Epithelial cell of esophagus (primary cell): Measurements from ENCODE around the gene TMEM123.

Source experiments
- DNase-seq: peaks from one replicate; pipeline ENCODE4 v3.0.0; 2010; ENCODE audit warnings: low read depth
- H3K4me3 ChIP-seq: 2 replicates; pipeline ENCODE4 v1.5.1; 2011; ENCODE audit warnings: mild to moderate bottlenecking, low read length, control low read depth
- TF ChIP-seq, protein P1 (sequence below): IDR thresholded peaks from 2 replicates; pipeline ENCODE4 v1.5.1; 2011; ENCODE audit warnings: low read depth, mild to moderate bottlenecking, low read length, control low read depth, inconsistent platforms; ENCODE audit not compliant: insufficient read depth; ENCODE audit errors: missing control alignments

The TMEM123 gene, protein sequence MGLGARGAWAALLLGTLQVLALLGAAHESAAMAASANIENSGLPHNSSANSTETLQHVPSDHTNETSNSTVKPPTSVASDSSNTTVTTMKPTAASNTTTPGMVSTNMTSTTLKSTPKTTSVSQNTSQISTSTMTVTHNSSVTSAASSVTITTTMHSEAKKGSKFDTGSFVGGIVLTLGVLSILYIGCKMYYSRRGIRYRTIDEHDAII

DNA sequence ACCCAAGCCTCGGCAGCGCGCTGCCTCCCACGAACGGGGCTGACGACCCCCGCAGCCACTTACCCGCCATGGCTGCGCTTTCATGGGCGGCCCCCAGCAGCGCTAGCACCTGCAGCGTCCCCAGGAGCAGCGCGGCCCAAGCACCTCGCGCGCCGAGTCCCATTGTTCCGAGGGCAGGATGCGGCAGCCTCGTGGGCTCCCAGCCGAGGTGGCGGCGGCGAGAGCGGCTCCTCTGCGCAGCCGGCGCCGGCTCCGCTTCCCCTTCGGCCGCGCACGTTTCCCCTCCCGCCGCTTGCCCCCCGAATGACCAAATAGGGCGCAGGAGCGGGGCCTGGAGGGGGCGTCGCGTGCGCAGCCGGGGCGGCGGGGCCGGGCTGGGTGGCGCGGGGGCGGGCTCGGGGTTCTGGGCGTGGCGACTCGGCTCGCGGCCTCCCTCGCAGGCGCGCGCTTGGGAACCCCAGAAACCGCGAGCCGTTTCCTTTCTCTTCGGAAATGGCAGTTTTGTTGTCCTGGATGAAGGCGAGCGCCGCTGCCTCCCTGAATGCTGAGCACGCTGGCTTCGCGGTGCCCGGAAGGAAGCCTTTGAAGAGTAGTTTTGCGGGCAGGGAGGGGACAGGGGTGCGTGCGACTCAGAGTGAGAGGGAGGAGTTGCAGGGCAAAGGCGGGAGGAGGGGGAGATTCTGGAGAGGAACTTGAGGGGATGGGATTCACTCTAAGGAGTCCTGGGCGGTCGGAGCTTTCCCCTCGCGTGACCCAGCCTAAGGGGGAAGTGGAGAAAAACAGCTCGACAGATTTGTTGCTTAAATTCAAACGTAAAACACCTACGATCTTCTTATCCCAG lies at the start of gene TMEM123:
Gene TMEM123 (minus strand): TSS at position 305 of the 841 bp plus-strand sequence. CDS start 142 bp downstream, at position 163.
- TF ChIP-seq, protein P1, sequence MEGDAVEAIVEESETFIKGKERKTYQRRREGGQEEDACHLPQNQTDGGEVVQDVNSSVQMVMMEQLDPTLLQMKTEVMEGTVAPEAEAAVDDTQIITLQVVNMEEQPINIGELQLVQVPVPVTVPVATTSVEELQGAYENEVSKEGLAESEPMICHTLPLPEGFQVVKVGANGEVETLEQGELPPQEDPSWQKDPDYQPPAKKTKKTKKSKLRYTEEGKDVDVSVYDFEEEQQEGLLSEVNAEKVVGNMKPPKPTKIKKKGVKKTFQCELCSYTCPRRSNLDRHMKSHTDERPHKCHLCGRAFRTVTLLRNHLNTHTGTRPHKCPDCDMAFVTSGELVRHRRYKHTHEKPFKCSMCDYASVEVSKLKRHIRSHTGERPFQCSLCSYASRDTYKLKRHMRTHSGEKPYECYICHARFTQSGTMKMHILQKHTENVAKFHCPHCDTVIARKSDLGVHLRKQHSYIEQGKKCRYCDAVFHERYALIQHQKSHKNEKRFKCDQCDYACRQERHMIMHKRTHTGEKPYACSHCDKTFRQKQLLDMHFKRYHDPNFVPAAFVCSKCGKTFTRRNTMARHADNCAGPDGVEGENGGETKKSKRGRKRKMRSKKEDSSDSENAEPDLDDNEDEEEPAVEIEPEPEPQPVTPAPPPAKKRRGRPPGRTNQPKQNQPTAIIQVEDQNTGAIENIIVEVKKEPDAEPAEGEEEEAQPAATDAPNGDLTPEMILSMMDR: no peak
- peak within 1 kb of the TSS; percentile 78 for H3K4me3 ChIP-seq
- peak; percentile 56 for DNase-seq

DNA sequence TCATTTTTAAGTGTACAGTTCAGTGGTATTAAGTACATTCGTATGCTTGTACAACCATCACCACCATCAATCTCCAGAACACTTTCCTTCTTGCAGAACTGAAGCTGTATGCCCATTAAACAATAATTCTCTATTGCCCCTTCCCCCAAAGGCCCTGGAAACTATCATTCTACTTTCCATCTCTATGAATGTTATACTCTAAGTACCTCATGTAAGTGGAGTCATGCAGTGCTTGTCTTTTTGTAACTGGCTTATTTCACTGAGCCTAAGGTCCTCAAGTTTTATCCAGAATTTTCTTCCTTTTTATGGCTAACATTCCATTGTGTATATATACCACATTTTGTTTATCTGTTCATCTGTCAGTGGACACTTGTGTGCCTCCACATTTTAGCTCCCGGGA lies 48.3 kb upstream of the TMEM123 start:
- no peak overlapping the region for H3K4me3 ChIP-seq
- TF ChIP-seq, protein P1: no peak
- DNase-seq: no peak

DNA sequence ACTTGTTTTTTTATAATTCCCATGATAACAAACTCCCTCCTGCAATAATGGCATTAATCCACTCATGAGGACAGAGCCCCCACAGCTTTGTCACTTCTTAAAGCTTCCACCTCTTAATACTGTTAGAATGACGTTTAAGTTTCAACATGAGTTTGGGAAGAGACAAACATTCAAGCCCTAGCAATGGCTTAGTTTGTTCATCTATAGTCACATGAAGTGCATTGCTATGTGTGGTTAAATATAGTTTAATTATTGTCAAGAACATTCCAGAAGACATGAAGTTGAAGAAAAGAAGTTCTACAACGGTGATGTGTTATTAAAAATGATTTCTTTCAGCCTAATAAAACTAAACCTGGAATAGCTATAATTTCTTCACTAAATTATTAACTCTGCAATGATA lies 47.4 kb upstream of the TMEM123 start:
- H3K4me3 ChIP-seq: no peak overlapping the region
- DNase-seq: no peak
- TF ChIP-seq, protein P1: no peak

DNA sequence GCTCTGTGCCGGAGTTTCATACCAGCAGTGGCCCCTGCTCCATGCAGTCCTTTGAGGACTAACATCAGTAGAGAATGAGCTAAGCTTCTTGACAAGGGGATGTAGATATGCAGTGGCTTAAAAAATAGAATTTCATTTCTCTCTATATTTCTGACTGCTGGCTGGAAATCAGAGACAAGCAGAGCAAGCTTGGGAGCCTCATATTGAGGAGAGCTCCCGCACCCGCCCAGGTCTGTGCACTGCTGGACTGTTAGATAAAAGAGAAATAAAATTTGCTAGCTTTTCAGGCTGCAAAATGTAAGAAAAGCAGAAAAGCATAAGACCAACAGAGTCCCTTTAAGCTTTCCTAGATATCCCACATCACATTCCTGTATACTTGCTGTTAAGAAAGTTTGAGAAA lies 46.6 kb upstream of the TMEM123 start:
- H3K4me3 ChIP-seq: no peak overlapping the region
- TF ChIP-seq, protein P1: no peak
- DNase-seq: no peak

DNA sequence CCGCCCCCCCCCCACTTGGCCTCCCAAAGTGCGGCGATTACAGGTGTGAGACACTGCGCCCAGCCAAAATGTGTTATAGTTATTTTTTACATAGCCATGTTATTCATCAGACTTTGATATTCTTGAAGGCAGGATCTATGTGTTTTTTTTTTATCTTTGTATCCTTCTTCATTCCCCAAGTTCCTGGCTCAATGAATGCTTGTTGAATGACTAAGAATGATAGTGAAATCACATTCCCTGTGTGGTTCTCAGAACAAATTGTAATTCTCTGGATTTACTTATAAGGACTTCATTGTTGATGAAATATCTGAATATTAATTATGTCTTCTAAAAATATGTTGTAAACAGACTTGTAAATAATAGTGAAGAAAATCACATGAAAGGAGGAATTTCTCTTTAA lies 44.5 kb upstream of the TMEM123 start:
- peak; percentile 21 for DNase-seq
- TF ChIP-seq, protein P1: no peak
- no peak overlapping the region for H3K4me3 ChIP-seq

DNA sequence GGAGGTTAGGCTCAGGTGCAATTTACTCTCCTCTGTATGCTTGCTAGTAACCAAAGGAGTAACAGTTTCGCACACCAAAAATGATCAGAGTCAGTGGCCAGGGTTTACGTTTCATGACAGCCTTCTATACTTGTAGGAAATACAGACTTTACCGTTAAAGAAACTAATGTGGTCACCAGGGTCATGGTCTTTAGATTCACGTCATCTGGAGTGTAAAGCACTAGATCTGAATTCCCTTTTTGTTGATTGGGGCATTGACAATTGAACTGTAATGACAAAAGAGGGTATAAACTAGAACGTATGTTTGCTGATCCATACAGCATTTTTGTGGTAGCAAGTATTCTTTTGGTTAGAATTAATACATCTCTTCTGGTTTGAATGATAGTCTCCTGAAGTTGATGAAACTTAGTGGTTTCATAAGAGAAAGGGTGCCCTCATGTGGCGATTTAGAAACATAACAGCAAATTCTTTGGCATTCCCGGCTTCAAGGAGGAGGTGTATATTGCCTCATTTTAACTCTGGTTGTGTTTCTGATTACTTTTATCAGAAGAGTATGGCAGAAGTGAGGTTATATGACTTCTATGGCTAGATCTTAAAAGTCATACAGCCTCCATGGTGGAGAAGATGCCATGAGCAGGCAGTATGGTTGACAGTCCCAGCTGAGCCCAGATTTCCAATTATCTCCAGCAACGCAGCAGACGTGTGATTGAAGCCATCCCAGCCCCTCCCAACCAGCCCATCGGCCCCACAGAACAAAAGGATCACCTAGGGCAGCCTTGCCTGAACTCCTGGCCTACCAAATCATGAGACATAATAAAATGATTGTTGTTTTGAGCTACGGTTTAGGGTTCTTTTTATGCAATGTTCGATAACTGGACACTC lies 42.8 kb upstream of the TMEM123 start:
- TF ChIP-seq, protein P1: peak; percentile 58
- DNase-seq: peak; percentile 88
- H3K4me3 ChIP-seq: no peak overlapping the region
